ENCODE data around the gene FLT1.

Gene FLT1

DNA sequence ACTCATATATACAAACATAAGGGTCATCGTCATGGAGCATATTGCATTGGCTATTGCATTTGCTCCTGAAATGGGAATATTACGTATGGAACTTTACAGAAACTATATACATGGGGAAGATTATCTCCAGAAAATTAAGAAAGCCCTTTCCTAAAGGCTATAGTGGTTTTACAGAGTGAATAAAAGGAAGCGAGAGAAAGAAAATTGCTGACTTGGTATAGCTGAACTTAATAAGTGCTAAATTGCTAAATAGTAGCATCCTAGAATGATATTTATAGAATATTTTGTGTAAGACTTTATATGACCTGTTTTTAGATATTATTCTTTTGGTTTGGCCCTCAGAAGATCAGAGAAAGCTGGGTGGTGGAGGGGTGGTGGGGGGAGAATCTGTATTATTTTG lies 114.6 kb downstream of the FLT1 start:
- ChIA-PET POLR2A (no interaction called here), CTCF (no interaction called here)
- no peak for DNase-seq (ENCODE audit: extremely low spot score)
- TF ChIP-seq HDGF (IDR thresholded peaks at IDR 0.05; ENCODE audit: borderline replicate concordance) (no peak), FOXK2 (IDR thresholded peaks at IDR 0.05) (no peak), SP1 (IDR thresholded peaks at IDR 0.05) (no peak), SUZ12 (IDR thresholded peaks at IDR 0.05) (no peak), CTBP1 (IDR thresholded peaks at IDR 0.05; ENCODE audit: borderline replicate concordance) (no peak), FOXM1 (IDR thresholded peaks at IDR 0.05; ENCODE audit: borderline replicate concordance) (no peak), NFRKB (IDR thresholded peaks at IDR 0.05) (no peak), FOXA1 (IDR thresholded peaks at IDR 0.05) (no peak), ARNT (IDR thresholded peaks at IDR 0.05) (no peak)
- TF ChIP-seq, protein P1, sequence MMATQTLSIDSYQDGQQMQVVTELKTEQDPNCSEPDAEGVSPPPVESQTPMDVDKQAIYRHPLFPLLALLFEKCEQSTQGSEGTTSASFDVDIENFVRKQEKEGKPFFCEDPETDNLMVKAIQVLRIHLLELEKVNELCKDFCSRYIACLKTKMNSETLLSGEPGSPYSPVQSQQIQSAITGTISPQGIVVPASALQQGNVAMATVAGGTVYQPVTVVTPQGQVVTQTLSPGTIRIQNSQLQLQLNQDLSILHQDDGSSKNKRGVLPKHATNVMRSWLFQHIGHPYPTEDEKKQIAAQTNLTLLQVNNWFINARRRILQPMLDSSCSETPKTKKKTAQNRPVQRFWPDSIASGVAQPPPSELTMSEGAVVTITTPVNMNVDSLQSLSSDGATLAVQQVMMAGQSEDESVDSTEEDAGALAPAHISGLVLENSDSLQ (IDR thresholded peaks at IDR 0.05): no peak

DNA sequence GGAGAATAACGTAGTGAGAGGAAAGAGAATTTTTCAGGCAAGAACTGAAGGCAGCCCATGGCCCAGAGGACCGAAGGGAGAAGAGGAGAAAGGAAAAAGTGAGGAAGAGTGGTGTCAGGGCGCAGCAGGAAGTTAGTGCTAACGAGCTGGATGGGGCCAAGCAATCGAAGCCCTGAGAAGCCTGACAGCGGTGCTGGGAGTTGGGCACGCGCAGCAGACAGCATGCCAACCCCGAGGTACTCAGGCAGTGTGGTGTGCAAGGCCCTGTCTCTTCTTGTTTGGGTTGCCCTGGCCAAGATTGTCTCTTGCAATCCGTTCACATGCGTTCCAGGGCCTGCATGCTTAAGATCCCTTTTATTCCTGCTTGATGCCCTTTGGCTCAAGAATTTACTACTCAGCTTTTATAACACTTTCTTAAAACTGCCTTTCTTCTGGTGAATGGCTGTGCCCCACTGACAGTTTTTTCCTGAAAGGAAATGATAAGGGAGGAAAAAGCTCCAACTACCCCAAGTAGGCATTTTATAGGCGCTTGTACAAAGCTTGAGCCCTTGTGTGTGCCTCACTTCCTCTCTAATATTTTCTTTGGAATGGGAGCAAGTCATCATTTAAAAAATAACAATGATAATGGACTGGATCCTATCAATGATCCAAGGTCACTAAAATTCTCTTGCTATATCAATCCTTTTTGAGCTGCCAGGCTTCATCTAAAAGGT lies 115.4 kb downstream of the FLT1 start:
- CTCF ChIA-PET: no interaction called here
- DNase-seq (ENCODE audit: extremely low spot score): no peak
- POLR2A ChIA-PET: no interaction called here
- TF ChIP-seq ELF4 (IDR thresholded peaks at IDR 0.05): no peak
- TF ChIP-seq HDGF (IDR thresholded peaks at IDR 0.05; ENCODE audit: borderline replicate concordance): no peak
- no peak for TF ChIP-seq FOXM1 (IDR thresholded peaks at IDR 0.05; ENCODE audit: borderline replicate concordance)

DNA sequence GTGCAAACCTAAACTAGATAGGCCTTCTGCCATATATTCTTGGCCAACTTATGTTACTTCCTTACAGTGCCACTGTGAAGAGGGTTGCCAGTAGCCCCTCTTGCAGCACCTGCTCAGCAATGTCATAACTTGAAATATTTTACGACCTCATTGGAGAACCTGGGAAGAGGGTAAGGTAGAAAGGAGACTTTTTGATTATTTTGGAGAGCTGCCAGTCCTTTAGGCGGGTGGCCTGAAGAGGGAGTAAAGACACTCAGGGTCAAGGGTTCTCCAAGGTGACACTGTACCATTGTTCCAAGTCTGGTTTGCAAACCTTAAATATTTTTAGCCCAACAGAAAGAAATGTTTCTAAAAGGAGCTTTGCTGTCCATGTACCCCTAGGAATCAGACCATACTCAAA lies 118.3 kb downstream of the FLT1 start:
- TF ChIP-seq, protein P1 (IDR thresholded peaks at IDR 0.05): no peak
- TF ChIP-seq L3MBTL2 (conservative IDR thresholded peaks at IDR 0.05) (no peak), FOXM1 (IDR thresholded peaks at IDR 0.05; ENCODE audit: borderline replicate concordance) (no peak), BHLHE40 (IDR thresholded peaks at IDR 0.05; ENCODE audit: borderline replicate concordance) (no peak), FOXA1 (IDR thresholded peaks at IDR 0.05) (no peak), ZNF384 (IDR thresholded peaks at IDR 0.05) (no peak), SP1 (IDR thresholded peaks at IDR 0.05) (no peak), NFRKB (IDR thresholded peaks at IDR 0.05) (no peak), LEF1 (IDR thresholded peaks at IDR 0.05; ENCODE audit: borderline replicate concordance) (no peak)
- ChIA-PET CTCF (no interaction called here), POLR2A (no interaction called here)
- DNase-seq (ENCODE audit: extremely low spot score): no peak

DNA sequence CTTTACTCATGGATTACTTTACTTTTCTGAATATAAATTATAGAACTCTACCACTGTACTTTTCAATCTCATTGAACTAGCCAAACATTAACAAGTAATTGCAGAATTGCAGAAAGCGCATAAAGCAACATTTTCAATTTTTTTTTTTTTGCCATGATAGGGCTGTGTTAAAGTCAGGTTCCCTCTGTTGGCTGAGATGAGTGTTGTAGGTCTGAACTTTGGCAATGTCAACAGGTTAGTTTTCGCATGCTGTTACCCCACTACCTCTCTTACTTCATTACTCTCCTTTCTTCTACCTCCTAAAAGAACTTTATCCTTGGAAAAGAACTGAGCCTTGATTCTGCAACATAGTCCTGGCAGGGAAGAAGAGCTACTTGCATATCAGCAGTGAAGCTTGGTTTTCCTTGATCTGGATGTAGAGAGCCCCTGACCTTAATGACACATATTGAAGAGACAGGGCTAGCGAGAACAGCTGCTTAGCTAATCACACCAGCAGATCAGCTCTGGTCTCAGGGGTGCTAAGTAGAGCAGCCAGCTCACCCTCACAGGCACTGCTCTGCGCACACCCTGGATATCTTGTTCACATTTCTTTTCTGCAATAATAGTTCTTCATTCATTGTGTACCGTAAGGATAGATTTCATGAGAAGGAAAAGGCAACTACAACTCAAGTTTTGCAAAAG lies 119.5 kb downstream of the FLT1 start:
- no peak for DNase-seq (ENCODE audit: extremely low spot score)
- TF ChIP-seq ELF4 (IDR thresholded peaks at IDR 0.05) (no peak), HDGF (IDR thresholded peaks at IDR 0.05; ENCODE audit: borderline replicate concordance) (no peak), TARDBP (IDR thresholded peaks at IDR 0.05) (no peak), L3MBTL2 (conservative IDR thresholded peaks at IDR 0.05) (no peak), NFRKB (IDR thresholded peaks at IDR 0.05) (no peak), CTBP1 (IDR thresholded peaks at IDR 0.05; ENCODE audit: borderline replicate concordance) (no peak), FOXM1 (IDR thresholded peaks at IDR 0.05; ENCODE audit: borderline replicate concordance) (no peak), LEF1 (IDR thresholded peaks at IDR 0.05; ENCODE audit: borderline replicate concordance) (no peak), SP1 (IDR thresholded peaks at IDR 0.05) (no peak), FOXA1 (IDR thresholded peaks at IDR 0.05) (no peak), SUZ12 (IDR thresholded peaks at IDR 0.05) (no peak), BHLHE40 (IDR thresholded peaks at IDR 0.05; ENCODE audit: borderline replicate concordance) (no peak), ZNF384 (IDR thresholded peaks at IDR 0.05) (no peak), FOXK2 (IDR thresholded peaks at IDR 0.05) (no peak), ARNT (IDR thresholded peaks at IDR 0.05) (no peak)
- TF ChIP-seq, protein P1 (IDR thresholded peaks at IDR 0.05): no peak
- CTCF ChIA-PET: interaction anchor here (0.6 kb wide), 1 partner anchor 16 kb away, joined by 3 read pairs; no protein-coding TSS in a partner anchor
- POLR2A ChIA-PET: no interaction called here

DNA sequence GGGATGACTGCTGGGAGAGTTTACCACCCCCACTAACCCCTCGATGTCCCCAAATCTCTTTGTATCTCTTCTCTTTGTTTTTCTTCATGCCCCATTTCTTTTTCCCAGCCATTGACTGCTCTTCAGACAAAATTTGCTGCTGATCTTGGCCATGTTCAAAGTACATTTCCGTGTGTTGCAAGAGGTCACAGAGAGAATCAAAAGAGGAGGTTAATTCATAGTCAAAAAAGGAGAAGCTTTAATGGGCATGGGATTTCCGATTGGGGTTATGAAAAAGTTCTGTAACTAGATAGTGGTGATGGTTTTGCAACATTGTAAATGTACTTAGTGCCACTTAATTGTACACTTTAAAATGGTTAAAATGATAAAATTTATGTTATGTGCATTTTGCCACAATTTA lies 121.1 kb downstream of the FLT1 start:
- ChIA-PET CTCF (interaction anchor here (0.6 kb wide), 1 partner anchor 46 kb away, joined by 3 read pairs; no protein-coding TSS in a partner anchor), POLR2A (no interaction called here)
- DNase-seq (ENCODE audit: extremely low spot score): no peak
- no peak for TF ChIP-seq CTBP1 (IDR thresholded peaks at IDR 0.05; ENCODE audit: borderline replicate concordance)
- no peak for TF ChIP-seq BHLHE40 (IDR thresholded peaks at IDR 0.05; ENCODE audit: borderline replicate concordance)
- TF ChIP-seq SUZ12 (IDR thresholded peaks at IDR 0.05): no peak
- TF ChIP-seq FOXM1 (IDR thresholded peaks at IDR 0.05; ENCODE audit: borderline replicate concordance): no peak
- TF ChIP-seq, protein P1 (IDR thresholded peaks at IDR 0.05): no peak
- TF ChIP-seq HDGF (IDR thresholded peaks at IDR 0.05; ENCODE audit: borderline replicate concordance): no peak
- no peak for TF ChIP-seq ARNT (IDR thresholded peaks at IDR 0.05)
- TF ChIP-seq SP1 (IDR thresholded peaks at IDR 0.05): no peak
- TF ChIP-seq FOXA1 (IDR thresholded peaks at IDR 0.05): no peak
- no peak for TF ChIP-seq NFRKB (IDR thresholded peaks at IDR 0.05)
- no peak for TF ChIP-seq FOXK2 (IDR thresholded peaks at IDR 0.05)
- TF ChIP-seq ZNF384 (IDR thresholded peaks at IDR 0.05): no peak
- TF ChIP-seq TARDBP (IDR thresholded peaks at IDR 0.05): no peak
- TF ChIP-seq LEF1 (IDR thresholded peaks at IDR 0.05; ENCODE audit: borderline replicate concordance): no peak
- no peak for TF ChIP-seq L3MBTL2 (conservative IDR thresholded peaks at IDR 0.05)
- TF ChIP-seq ELF4 (IDR thresholded peaks at IDR 0.05): no peak
